Testis (tissue), 3 donors: Measurements from ENCODE around the gene RPS6KA4. TPM values are rescaled to one million over a fixed set of nuclear protein-coding genes. Genes with fewer than 3 reads are reported as not detected.

Source experiments
- DNase-seq: peaks from one replicate; pipeline ENCODE4 v3.0.0-alpha.2; 2019
- H3K27ac ChIP-seq, 2 donors: fragments of 200-600 bp; sonication (generic); one replicate each; pipeline ENCODE4 v1.5.1; 2019
- H3K27me3 ChIP-seq: fragments of 200-600 bp; sonication (generic); one replicate; pipeline ENCODE4 v1.5.1; 2019
- H3K36me3 ChIP-seq: fragments of 200-600 bp; sonication (generic); one replicate; pipeline ENCODE4 v1.5.1; 2017; ENCODE audit warnings: low read depth; ENCODE audit errors: missing control alignments
- H3K4me1 ChIP-seq: fragments of 200-600 bp; sonication (generic); one replicate; pipeline ENCODE4 v1.5.1; 2019
- H3K4me3 ChIP-seq, 2 donors: fragments of 200-600 bp; sonication (generic); one replicate each; pipeline ENCODE4 v1.5.1; 2017 to 2019
- H3K9me3 ChIP-seq: fragments of 200-600 bp; sonication (generic); one replicate; pipeline ENCODE4 v1.5.1; 2017
- CTCF ChIP-seq, 3 experiments: fragments of 450-650 bp in 2 of 3; fragments of 200-600 bp in 1 of 3; sonication (generic) in 1 of 3; IDR thresholded peaks; one replicate each; pipeline ENCODE4 v1.5.1; 2016 to 2019; ENCODE audit warnings: antibody characterized with exemption in 3 of 3, mild to moderate bottlenecking in 2 of 3, moderate library complexity in 1 of 3
- POLR2A ChIP-seq: fragments of 450-650 bp; IDR thresholded peaks from one replicate; pipeline ENCODE4 v1.6.1; 2017; ENCODE audit warnings: antibody characterized with exemption, mild to moderate bottlenecking, moderate library complexity
- WGBS, 2 donors: methylation state at CpG; one replicate each; pipeline ENCODE4 v1.1.5; 2018; 5-methylcytosine and 5-hydroxymethylcytosine counted together
- intact Hi-C: fragments of 100-400 bp; cut with DNase I; formaldehyde crosslinking; loops from one replicate; pipeline ENCODE4 v1.15.1; 2023; ENCODE audit warnings: low total_unique reads
- polyA plus RNA-seq: library from polyadenylated mRNA; stranded (reverse); fragments of 350-450 nt; fragmentation: Illumina TruSeq; extraction: RNeasy Lipid Tissue Mini Kit (QIAGEN cat#74804); gene quantifications from one replicate; pipeline ENCODE4 v1.2.3, GENCODE V29; 2014; ENCODE audit warnings: low read depth, low replicate concordance; ENCODE audit not compliant: insufficient read depth
- total RNA-seq, 2 donors: library from RNA; depleted of rRNA; stranded (reverse); fragments of >200 nt; gene quantifications; one replicate each; pipeline ENCODE4 v1.2.3, GENCODE V29; 2016

RPS6KA4 gene
- total and polyA plus RNA-seq, 3 donors from 2014 or later, result 9.2 to 15.6 (median 15.6) TPM

GRCh38 chr11:64389851-64390250 is 30.9 kb downstream of the RPS6KA4 start:
- WGBS, 2 donors, result 86 to 90% methylated on average over 2 of the region's 2 CpGs
- Histone ChIP-seq H3K4me3 (no peak overlapping the region), H3K4me1 (peaks cover 9% of the 10 kb centered on the region), H3K27ac (no peak overlapping the region), H3K27me3 (no peaks in the 10 kb centered on the region), H3K9me3 (no peaks in the 10 kb centered on the region), H3K36me3 (no peaks in the 10 kb centered on the region)
- TF ChIP-seq CTCF (IDR thresholded peaks at IDR 0.05) (no peak), POLR2A (no peak)
- intact Hi-C loops, result no loop called here
- DNase-seq, result no peak

GRCh38 chr11:64390558-64390957 is 31.6 kb downstream of the RPS6KA4 start:
- H3K4me3 ChIP-seq, result no peak overlapping the region

GRCh38 chr11:64391839-64392238 is 32.9 kb downstream of the RPS6KA4 start:
- WGBS, 2 donors, result 78 to 98% methylated on average over 2 to 3 of the region's 3 CpGs

More at GRCh38 chr11:64390558-64390957, 31.6 kb downstream of the RPS6KA4 start:
- H3K9me3 ChIP-seq, result no peaks in the 10 kb centered on the region
- peaks cover 2% of the 10 kb centered on the region for H3K4me1 ChIP-seq
- 77 to 98% methylated on average over 1 to 3 of the region's 3 CpGs for WGBS, 2 donors
- intact Hi-C loops, result no loop called here
- H3K27me3 ChIP-seq, result no peaks in the 10 kb centered on the region
- TF ChIP-seq POLR2A (no peak), CTCF (IDR thresholded peaks at IDR 0.05) (no peak)
- no peaks in the 10 kb centered on the region for H3K36me3 ChIP-seq
- no peak for DNase-seq
- no peak overlapping the region for H3K27ac ChIP-seq

GRCh38 chr11:64395545-64396078 is 36.6 kb downstream of the RPS6KA4 start:
- intact Hi-C loops, result no loop called here
- no peak for DNase-seq
- no peak overlapping the region for H3K27ac ChIP-seq

More at GRCh38 chr11:64391839-64392238, 32.9 kb downstream of the RPS6KA4 start:
- no peaks in the 10 kb centered on the region for H3K9me3 ChIP-seq
- no peak for DNase-seq
- H3K27me3 ChIP-seq, result no peaks in the 10 kb centered on the region
- H3K4me3 ChIP-seq, result no peak overlapping the region
- H3K4me1 ChIP-seq, result peaks cover 9% of the 10 kb centered on the region
- H3K36me3 ChIP-seq, result no peaks in the 10 kb centered on the region
- no peak overlapping the region for H3K27ac ChIP-seq
- no peak for TF ChIP-seq POLR2A
- intact Hi-C loops, result no loop called here

GRCh38 chr11:64396079-64396591 is 37.2 kb downstream of the RPS6KA4 start:
- intact Hi-C loops, result no loop called here
- no peak overlapping the region for H3K4me3 ChIP-seq
- 5 to 20% methylated on average over 12 to 15 of the region's 15 CpGs for WGBS, 2 donors
- H3K27ac ChIP-seq, result no peak overlapping the region
- H3K27me3 ChIP-seq, result no peaks in the 10 kb centered on the region
- H3K4me1 ChIP-seq, result peaks cover 9% of the 10 kb centered on the region
- no peak for DNase-seq
- no peaks in the 10 kb centered on the region for H3K36me3 ChIP-seq
- TF ChIP-seq CTCF (IDR thresholded peaks at IDR 0.05) (no peak), POLR2A (no peak)
- no peaks in the 10 kb centered on the region for H3K9me3 ChIP-seq

More at GRCh38 chr11:64395545-64396078, 36.6 kb downstream of the RPS6KA4 start:
- Histone ChIP-seq H3K36me3 (no peaks in the 10 kb centered on the region), H3K27me3 (no peaks in the 10 kb centered on the region), H3K9me3 (no peaks in the 10 kb centered on the region), H3K4me3 (no peak overlapping the region), H3K4me1 (peaks cover 9% of the 10 kb centered on the region)
- TF ChIP-seq POLR2A, result no peak
- no peak for TF ChIP-seq CTCF (IDR thresholded peaks at IDR 0.05)
- WGBS, 2 donors, result 54 to 68% methylated on average over 13 of the region's 13 CpGs
